AG09319 (cell line): Measurements from ENCODE around the gene AKR1C2.
"Not testable (repeated sequence)": the region's sequence is repeated elsewhere in the genome, so short reads cannot be mapped to it uniquely, and the experiment has no call there.

Experiments
- DNase-seq: peaks from one replicate; pipeline ENCODE4 v3.0.0-alpha.2; 2010; ENCODE audit warnings: low read depth; ENCODE audit errors: extremely low read depth
- CTCF ChIP-seq: IDR thresholded peaks from 2 replicates; pipeline ENCODE4 v1.5.1; 2011; ENCODE audit warnings: low read depth, mild to moderate bottlenecking, inconsistent platforms, low read length, moderate library complexity

Gene AKR1C2

GRCh38 chr10:5002013-5002727, 1.5 kb downstream of the AKR1C2 start:
- DNase-seq, result no peak
- no peak for TF ChIP-seq CTCF

GRCh38 chr10:4998671-4999070, 5.0 kb downstream of the AKR1C2 start:
- no peak for TF ChIP-seq CTCF
- no peak for DNase-seq

- DNase-seq, result not testable (repeated sequence)
These were observed 9.4 kb downstream of the AKR1C2 start for GRCh38 chr10:4994260-4994659.

GRCh38 chr10:4992564-4992963, 11.1 kb downstream of the AKR1C2 start:
- DNase-seq, result not testable (repeated sequence)

GRCh38 chr10:4991463-4991862, 12.2 kb downstream of the AKR1C2 start:
- DNase-seq, result not testable (repeated sequence)

GRCh38 chr10:4990217-4990616, 13.4 kb downstream of the AKR1C2 start:
- TF ChIP-seq CTCF, result no peak
- no peak for DNase-seq

GRCh38 chr10:4988000-4988641, 15.5 kb downstream of the AKR1C2 start:
- DNase-seq, result not testable (repeated sequence)

GRCh38 chr10:4984971-4985594, 18.6 kb downstream of the AKR1C2 start:
- TF ChIP-seq CTCF, result no peak
- no peak for DNase-seq

GRCh38 chr10:4984223-4984622, 19.4 kb downstream of the AKR1C2 start:
- no peak for TF ChIP-seq CTCF

More at GRCh38 chr10:4984223-4984622, 19.4 kb downstream of the AKR1C2 start:
- DNase-seq, result no peak
